Central memory CD8-positive, alpha-beta T cell (primary cell): ENCODE results near the gene XRCC4.

ENCODE experiments used
- ATAC-seq: fragments of 150-1000 bp; cut with Tn5 transposase; replicated peaks from 2 replicates; pipeline ENCODE4 v1.10.0; 2022; ENCODE audit warnings: mild to moderate bottlenecking, moderate FRiP score, moderate number of reproducible peaks; ENCODE audit not compliant: poor library complexity, severe bottlenecking; ENCODE audit errors: extremely low read depth
- DNase-seq, 2 donors: peaks; one replicate each; pipeline ENCODE4 v3.0.0; 2021; ENCODE audit warnings: low spot score in 2 of 2
- H3K27ac Mint-ChIP-seq: one replicate; pipeline ENCODE4 v1.8.0; 2022; ENCODE audit warnings: low read depth, mild to moderate bottlenecking, moderate library complexity, mixed read lengths
- H3K27me3 Mint-ChIP-seq: one replicate; pipeline ENCODE4 v1.8.0; 2022; ENCODE audit warnings: mixed read lengths
- H3K36me3 Mint-ChIP-seq: one replicate; pipeline ENCODE4 v1.8.0; 2022; ENCODE audit warnings: mild to moderate bottlenecking, moderate library complexity, mixed read lengths; ENCODE audit not compliant: insufficient read depth
- H3K4me1 Mint-ChIP-seq: one replicate; pipeline ENCODE4 v1.8.0; 2022; ENCODE audit warnings: mixed read lengths
- H3K4me3 Mint-ChIP-seq: one replicate; pipeline ENCODE4 v1.8.0; 2022; ENCODE audit warnings: mild to moderate bottlenecking, moderate library complexity, mixed read lengths
- H3K9me3 Mint-ChIP-seq: one replicate; pipeline ENCODE4 v1.8.0; 2022; ENCODE audit warnings: mixed read lengths

XRCC4 gene

DNA sequence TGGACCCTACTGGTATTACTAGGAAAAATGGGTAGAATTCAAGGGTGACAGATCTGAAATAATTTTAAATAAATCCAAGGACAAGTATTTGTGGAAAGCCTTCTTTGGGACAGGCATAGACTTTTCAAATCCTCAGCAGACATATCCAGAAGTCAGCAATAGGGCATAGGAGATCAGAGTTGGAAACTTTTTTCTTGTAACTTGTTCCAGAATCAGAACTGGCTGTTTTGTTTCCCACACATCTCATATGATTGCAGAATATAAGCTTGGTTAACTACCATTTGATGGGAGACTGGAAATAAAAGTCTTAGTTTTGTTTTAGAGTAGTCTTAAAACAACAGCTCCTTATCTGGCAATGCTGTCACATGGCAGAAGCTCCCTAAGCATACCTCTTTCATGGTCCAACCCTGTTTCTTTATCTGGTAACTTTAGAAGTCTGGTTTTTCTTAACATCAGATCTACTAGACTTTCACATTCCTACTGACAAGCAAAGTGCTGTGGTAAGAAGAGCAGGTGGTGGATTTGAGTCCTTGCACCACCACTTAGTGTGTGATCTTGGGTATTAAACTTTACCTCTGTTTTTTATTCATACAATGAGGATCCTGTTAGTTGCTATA, 25.1 kb downstream of the XRCC4 start:
- H3K27me3 Mint-ChIP-seq, result no peaks in the 10 kb centered on the region
- H3K4me1 Mint-ChIP-seq, result no peaks in the 10 kb centered on the region
- H3K36me3 Mint-ChIP-seq, result no peaks in the 10 kb centered on the region
- no peak for DNase-seq
- no peaks in the 10 kb centered on the region for H3K9me3 Mint-ChIP-seq
- no peak overlapping the region for H3K4me3 Mint-ChIP-seq
- no peak for ATAC-seq
- no peak overlapping the region for H3K27ac Mint-ChIP-seq

DNA sequence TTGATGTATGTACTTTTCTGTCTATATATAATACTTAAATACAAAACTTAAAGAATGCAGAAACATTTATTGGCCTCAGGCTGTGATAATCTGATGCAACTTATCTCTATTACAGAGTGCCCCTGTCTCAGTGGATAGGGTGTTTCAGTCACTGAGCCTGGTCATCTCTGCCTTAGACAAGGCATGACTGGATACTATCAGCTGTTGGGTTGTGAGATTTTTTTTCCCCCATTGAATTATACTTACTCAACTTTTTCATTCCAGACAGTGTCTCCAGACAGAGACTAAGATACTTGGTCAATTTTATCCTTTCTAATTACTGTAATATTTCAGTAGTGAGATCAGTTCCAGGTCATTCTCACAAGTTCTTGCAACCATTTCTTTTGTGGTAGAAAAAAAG, 26.7 kb downstream of the XRCC4 start:
- H3K4me3 Mint-ChIP-seq, result no peak overlapping the region
- DNase-seq, result no peak
- H3K27ac Mint-ChIP-seq, result no peak overlapping the region
- H3K9me3 Mint-ChIP-seq, result no peaks in the 10 kb centered on the region
- H3K36me3 Mint-ChIP-seq, result no peaks in the 10 kb centered on the region
- no peaks in the 10 kb centered on the region for H3K27me3 Mint-ChIP-seq
- ATAC-seq, result no peak
- no peaks in the 10 kb centered on the region for H3K4me1 Mint-ChIP-seq

DNA sequence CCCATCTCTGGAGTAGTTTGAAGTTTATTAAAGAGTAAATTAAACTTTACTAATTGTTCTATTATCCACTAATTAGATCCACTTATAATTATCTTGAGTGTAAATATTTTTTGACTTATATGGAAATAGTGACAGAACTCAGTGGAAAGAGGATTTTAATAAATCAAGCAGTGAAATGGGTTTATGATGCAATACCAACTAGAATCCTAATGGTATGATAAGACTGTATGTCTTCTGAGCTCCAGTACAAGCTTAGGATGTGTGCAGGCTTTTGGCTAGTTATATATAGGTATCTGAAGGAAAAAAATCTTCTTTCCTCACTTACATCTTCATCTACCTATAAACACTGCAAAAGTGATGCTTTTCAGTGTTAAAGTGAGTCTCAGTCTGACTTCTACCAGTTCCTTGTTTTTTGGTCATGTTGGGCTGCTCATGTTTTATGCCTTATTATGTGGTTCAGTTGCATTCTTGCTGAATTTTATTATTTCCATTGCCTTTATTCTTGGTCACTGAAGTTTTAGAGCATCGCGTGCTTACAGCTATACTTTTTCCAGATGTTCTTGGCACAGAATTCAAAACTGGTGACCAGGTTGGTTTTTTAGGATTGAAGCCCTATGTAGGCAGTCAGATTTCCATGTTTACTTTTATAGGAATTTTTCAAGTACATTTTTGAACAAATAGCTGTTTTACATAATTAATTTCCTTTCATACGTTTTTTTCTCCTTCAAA, 30.5 kb downstream of the XRCC4 start:
- Mint-ChIP-seq H3K9me3 (no peaks in the 10 kb centered on the region), H3K27ac (no peak overlapping the region), H3K27me3 (no peaks in the 10 kb centered on the region), H3K4me1 (peaks cover 8% of the 10 kb centered on the region), H3K4me3 (no peak overlapping the region), H3K36me3 (no peaks in the 10 kb centered on the region)
- no peak for DNase-seq
- no peak for ATAC-seq

DNA sequence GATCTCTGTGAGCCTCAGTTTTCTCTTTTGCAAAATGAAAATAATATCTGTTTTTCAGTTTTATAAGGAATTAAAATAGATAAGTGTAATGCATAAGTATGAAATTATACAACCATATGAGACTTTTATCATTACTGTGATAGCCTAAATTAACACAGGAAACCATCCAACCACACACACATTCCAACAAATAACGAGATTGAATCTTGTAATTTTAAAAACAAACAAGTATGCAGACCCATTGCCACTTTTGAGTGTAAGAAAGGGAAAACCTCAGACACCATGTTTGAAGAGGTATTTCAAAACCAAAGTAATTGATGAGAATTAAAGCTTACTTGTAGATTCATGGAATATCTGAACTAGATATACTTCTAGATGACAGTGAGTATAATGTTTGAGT, 32.0 kb downstream of the XRCC4 start:
- H3K27ac Mint-ChIP-seq, result no peak overlapping the region
- peaks cover 8% of the 10 kb centered on the region for H3K4me1 Mint-ChIP-seq
- ATAC-seq, result no peak
- H3K4me3 Mint-ChIP-seq, result no peak overlapping the region
- no peaks in the 10 kb centered on the region for H3K27me3 Mint-ChIP-seq
- no peaks in the 10 kb centered on the region for H3K9me3 Mint-ChIP-seq
- no peaks in the 10 kb centered on the region for H3K36me3 Mint-ChIP-seq
- DNase-seq, result no peak

DNA sequence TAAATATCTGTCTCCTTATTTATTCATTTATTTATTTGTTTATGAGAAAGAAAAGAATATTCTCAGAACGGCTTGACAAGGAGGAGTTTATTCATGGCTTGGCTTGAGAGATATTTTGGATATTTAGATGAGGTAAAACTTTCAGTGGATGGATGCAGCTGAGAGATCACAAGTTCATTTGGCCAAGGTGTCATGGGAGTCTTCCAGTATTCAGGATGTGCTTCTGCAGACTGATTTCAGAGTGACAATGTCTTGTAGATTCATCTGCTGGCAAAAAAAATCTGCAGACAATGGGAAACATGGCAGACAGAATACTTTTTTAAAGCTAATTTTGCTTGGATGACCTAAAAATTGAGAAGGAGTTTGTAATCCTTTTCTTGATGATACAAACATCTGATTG, 38.5 kb downstream of the XRCC4 start:
- Mint-ChIP-seq H3K4me3 (no peak overlapping the region), H3K9me3 (peaks cover 5% of the 10 kb centered on the region), H3K36me3 (no peaks in the 10 kb centered on the region), H3K27me3 (no peaks in the 10 kb centered on the region), H3K4me1 (no peaks in the 10 kb centered on the region), H3K27ac (no peak overlapping the region)
- no peak for ATAC-seq
- DNase-seq, result no peak

DNA sequence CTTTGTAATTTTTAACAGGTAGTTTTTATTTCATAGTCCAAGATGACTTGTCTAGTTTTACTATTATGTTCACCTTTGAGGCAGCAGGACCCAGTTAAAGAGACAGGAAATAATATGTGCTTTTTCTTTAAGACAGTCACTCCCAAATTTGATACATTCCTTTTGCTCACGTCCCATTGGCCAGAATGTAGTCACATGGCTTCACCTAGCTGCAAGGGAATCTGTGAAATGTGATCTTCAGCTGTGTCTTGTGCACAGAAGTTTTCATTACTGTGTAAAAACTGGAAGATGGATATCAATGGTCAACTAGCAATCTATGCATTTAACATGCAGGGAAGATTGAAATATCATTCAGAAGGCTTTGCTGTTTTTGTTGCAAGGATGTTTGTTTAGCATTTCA, 41.1 kb downstream of the XRCC4 start:
- no peak overlapping the region for H3K27ac Mint-ChIP-seq
- ATAC-seq, result no peak
- peaks cover 5% of the 10 kb centered on the region for H3K9me3 Mint-ChIP-seq
- no peaks in the 10 kb centered on the region for H3K27me3 Mint-ChIP-seq
- DNase-seq, result no peak
- H3K4me1 Mint-ChIP-seq, result no peaks in the 10 kb centered on the region
- no peak overlapping the region for H3K4me3 Mint-ChIP-seq
- no peaks in the 10 kb centered on the region for H3K36me3 Mint-ChIP-seq

DNA sequence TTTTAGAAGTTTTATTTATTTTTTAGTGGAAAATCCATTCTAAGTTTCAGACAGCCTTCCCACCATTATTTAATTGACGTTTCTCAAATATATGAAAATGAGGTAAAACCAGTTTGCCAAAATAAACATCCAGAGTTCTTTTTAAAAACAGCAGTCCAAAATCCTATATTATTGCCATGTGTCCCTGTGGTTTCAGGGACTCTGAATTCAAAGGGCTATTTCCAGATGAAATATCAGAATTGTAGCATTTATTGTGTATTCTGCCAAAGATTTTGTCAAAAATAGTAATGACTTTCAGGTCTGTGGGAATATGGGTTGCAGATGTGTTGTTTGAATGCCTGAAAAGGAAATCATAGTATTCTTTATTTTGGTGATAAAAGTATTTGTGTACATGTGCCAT, 41.6 kb downstream of the XRCC4 start:
- H3K4me3 Mint-ChIP-seq, result no peak overlapping the region
- H3K4me1 Mint-ChIP-seq, result no peaks in the 10 kb centered on the region
- no peak overlapping the region for H3K27ac Mint-ChIP-seq
- H3K27me3 Mint-ChIP-seq, result no peaks in the 10 kb centered on the region
- no peaks in the 10 kb centered on the region for H3K36me3 Mint-ChIP-seq
- H3K9me3 Mint-ChIP-seq, result peaks cover 5% of the 10 kb centered on the region
- DNase-seq (no peak), ATAC-seq (no peak)

DNA sequence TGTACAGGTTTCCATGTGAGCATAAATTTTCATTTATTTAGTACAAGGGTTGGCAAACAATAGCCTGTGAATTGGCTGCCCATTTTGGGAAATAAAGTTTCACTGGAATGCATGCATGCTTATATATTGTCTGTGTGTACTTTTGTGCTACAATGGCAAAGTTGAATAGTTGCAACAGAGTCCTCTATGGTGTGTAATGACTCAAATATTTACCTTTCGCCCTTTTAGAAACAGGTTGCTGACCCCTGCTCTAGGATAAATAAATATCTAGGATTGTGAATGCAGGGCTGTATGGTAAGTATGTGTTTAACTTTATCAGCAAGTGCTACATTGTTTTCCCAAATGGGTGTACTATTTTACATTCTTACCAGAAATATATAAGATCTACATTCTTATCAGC, 47.2 kb downstream of the XRCC4 start:
- no peak overlapping the region for H3K4me3 Mint-ChIP-seq
- H3K27me3 Mint-ChIP-seq, result no peaks in the 10 kb centered on the region
- H3K4me1 Mint-ChIP-seq, result no peaks in the 10 kb centered on the region
- no peaks in the 10 kb centered on the region for H3K9me3 Mint-ChIP-seq
- H3K36me3 Mint-ChIP-seq, result no peaks in the 10 kb centered on the region
- DNase-seq, result no peak
- ATAC-seq, result no peak
- H3K27ac Mint-ChIP-seq, result no peak overlapping the region

DNA sequence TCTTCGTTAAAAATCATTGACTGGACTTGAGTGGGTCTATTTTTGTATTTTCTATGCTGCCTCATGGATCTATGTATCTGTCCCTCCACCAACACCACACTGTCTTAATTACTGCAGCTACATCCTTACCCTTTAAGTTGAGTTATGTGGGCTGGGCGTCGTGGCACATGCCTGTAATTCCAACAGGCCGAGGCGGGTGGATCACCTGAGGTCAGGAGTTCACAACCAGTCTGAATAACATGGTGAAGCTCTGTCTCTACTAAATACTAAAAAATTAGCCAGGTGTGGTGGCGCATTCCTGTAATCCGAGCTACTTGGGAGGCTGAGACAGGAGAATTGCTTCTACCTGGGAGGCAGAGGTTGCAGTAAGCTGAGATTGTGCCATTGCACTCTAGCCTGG, 48.2 kb downstream of the XRCC4 start:
- H3K27me3 Mint-ChIP-seq, result no peaks in the 10 kb centered on the region
- no peaks in the 10 kb centered on the region for H3K9me3 Mint-ChIP-seq
- no peaks in the 10 kb centered on the region for H3K4me1 Mint-ChIP-seq
- DNase-seq (no peak), ATAC-seq (no peak)
- H3K27ac Mint-ChIP-seq, result no peak overlapping the region
- no peak overlapping the region for H3K4me3 Mint-ChIP-seq
- H3K36me3 Mint-ChIP-seq, result no peaks in the 10 kb centered on the region

DNA sequence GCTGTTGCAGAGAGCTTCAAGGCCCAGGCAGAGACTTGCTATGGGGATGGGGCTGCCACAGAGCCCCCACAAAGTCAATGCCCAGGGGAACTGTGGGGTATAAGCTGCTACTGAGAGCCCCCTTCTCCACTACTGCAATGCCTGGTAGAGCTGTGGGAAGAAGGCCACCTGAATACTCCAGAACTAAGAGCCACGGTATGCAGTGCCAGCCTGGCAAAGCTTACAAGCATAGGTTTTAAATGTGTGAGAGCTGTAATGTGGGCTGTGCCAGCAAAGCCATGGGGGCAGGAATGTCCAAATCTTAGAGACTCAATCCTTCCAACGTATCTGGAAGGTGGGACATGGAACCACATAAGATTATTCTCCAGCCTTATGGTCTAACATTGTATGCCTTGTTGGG, 49.2 kb downstream of the XRCC4 start:
- no peaks in the 10 kb centered on the region for H3K36me3 Mint-ChIP-seq
- no peaks in the 10 kb centered on the region for H3K27me3 Mint-ChIP-seq
- H3K9me3 Mint-ChIP-seq, result peaks cover 6% of the 10 kb centered on the region
- H3K27ac Mint-ChIP-seq, result no peak overlapping the region
- no peak for ATAC-seq
- DNase-seq, result no peak
- H3K4me3 Mint-ChIP-seq, result no peak overlapping the region
- no peaks in the 10 kb centered on the region for H3K4me1 Mint-ChIP-seq

DNA sequence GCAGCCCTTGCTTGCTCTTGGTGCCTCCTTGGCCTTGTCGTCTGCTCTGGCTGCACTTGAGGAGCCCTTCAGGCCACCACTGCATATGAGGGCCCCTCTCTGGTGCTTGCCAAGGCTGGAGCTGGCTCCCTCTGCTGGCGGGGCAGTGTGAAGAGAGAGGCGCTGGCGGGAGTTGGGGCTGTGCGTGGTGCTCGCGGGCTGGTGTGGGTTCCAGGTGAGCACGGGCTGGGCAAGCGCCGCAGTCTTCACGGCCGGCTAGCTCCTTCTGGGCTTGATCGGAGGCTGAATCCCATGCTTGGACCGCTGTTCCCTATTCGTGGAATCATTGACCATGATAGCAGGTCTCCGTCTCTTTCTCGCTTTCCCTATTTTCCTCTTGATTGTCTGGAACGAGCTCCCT, 56.5 kb downstream of the XRCC4 start:
- DNase-seq (no peak), ATAC-seq (no peak)
- H3K36me3 Mint-ChIP-seq, result peaks cover 2% of the 10 kb centered on the region
- H3K27me3 Mint-ChIP-seq, result no peaks in the 10 kb centered on the region
- peaks cover 6% of the 10 kb centered on the region for H3K9me3 Mint-ChIP-seq
- no peak overlapping the region for H3K27ac Mint-ChIP-seq
- no peaks in the 10 kb centered on the region for H3K4me1 Mint-ChIP-seq
- no peak overlapping the region for H3K4me3 Mint-ChIP-seq

DNA sequence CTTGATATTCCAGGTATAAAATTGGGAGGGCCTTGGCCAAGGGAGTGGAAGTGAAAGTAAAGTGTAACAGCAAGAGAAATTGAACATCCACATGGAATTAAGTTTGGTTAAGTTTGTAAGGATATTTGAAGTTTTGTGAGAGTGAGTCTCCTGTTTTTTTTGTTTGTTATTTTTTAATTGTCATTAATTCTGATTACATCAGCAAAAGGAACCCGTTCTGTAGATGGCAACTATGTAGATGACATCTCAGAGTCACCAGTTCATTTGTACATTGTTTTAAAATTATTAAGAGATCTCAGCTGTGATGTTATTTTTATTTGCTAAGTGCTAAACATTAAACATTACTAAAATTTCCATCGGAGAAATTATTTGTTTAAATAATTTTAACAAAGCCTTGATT, 65.2 kb downstream of the XRCC4 start:
- Mint-ChIP-seq H3K27ac (no peak overlapping the region), H3K27me3 (no peaks in the 10 kb centered on the region), H3K4me3 (no peak overlapping the region), H3K4me1 (no peaks in the 10 kb centered on the region), H3K36me3 (no peaks in the 10 kb centered on the region), H3K9me3 (no peaks in the 10 kb centered on the region)
- DNase-seq (no peak), ATAC-seq (no peak)

DNA sequence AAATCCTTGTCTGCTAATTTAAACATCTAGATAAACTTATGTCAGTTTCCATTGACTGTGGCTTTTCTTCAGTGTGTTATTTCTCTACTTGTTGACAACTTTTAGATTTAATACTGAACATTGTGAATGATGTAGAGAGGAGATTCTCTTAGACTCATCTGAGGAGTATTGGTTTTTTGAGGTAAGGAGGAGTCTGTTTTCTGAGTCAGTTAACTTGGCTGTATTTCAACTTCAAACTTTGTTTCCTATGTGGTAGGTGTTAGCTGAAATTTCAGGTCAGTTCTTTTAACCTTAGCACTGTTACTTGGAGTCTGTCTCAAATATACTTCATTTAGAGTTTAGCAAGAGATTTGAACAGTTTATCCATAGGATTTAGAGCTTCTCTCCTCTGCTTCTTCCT, 67.9 kb downstream of the XRCC4 start:
- Mint-ChIP-seq H3K4me1 (no peaks in the 10 kb centered on the region), H3K4me3 (no peak overlapping the region)

More for the DNA sequence above, 67.9 kb downstream of the XRCC4 start:
- DNase-seq (no peak), ATAC-seq (no peak)
- H3K27me3 Mint-ChIP-seq, result no peaks in the 10 kb centered on the region
- H3K27ac Mint-ChIP-seq, result no peak overlapping the region
- H3K9me3 Mint-ChIP-seq, result no peaks in the 10 kb centered on the region
- H3K36me3 Mint-ChIP-seq, result no peaks in the 10 kb centered on the region
